ENCODE measurements around the gene USB1. TPM values are rescaled to one million over a fixed set of nuclear protein-coding genes. Genes with fewer than 3 reads are reported as not detected.

Gene USB1
- total RNA-seq, 1 donor from 2014 or later = 26.3 TPM

DNA sequence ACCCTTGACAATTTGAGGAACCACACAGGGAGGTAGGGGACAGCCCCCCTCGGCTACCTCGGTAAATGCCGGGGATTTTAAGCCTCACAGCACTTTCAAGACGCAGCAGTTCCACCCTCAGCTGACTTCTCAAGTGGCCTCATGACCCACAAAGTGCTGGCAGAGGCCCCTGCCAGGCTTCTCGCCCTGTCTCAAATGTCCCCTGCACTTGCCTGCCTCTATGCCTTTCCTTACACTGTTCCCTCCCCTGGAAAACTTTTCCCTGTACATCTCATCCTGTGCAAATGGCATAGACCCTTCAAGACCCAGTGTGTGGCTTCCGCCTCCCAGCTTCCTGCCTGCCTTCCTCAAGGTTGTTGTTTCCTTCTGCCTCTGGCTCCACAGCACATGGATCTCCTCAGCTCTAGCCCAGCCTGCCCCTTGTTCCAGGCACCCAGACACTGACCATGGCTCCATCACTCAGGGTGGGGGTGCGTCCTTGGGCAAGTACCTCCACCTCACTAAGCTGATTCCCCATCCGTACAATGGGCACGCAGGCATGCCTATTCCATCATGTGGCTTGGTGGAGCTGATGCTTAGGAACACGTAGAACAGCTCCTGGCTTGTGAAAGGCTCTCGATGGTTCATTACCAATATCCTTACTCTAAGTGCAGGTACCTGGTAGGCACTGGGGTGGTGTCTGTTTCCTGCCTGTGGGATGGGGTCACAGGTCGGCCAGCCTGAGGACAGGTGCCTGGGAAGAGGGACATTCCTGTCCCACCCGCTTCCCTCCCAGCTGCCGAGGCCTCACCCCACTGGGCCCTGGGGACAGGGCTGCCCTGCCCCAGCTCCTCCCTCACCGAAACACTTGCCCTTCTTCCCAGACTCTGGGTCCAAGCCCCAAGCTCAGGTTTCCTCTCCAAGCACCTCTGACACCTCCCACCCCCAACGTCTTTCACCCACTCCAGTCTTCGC lies 48.3 kb downstream of the USB1 start:
- ATAC-seq = no peak

DNA sequence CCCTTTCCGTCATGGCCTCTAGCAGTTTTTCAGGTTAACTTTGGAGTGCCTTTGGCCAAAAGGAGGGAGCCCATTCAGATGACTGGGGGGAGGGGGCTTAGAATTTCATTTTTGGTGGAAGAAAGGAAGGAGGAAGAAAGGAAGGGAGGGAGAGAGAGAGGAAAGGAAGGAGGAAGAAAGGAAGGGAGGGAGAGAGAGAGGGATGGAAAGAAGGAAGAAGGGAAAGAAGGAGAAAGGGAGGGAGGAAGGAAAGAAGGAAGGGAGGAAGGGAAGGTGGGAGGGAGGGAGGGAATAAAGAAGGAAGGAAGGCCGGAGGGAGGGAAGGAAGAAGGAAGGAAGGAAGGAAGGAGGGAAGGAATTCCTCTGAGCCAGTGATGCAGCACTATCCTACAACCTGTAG lies 50.1 kb downstream of the USB1 start:
- no peak for ATAC-seq

DNA sequence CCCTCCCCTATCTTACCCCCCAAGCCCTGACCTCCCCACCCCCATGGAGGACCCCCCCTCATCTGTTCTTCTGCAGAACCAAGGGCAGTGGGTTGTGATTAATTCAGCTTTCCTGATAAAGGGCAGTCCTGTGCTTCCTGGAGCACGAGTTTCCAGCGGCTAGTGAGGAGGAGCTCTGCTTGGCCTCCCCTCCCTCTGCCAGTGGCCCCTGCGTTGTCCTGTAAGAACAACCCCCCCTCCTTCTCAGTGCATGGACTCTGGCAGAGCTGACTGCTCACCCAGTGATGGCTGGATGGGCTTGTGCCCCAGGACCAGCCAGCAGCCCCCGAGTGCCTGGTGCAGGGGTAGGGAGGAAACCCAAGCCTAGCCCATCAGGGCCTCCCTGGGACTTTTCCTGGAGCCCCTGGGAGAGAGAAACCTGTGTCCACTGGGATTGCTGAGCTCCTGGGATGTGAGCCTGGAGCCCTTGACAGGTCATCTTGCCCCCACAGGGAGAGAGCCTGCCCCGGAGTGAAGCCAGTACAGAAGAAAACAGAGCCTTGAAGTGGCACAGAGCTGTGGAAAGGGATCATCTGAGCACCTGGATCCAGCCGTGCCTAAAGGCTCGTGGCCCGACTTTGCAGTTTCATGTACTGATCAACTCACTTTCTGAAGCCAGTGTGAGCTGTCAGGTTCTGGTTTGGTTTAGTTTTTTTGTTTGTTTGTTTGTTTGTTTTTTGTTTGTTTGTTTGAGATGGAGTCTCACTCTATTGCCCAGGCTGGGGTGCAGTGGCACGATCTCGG lies 50.8 kb downstream of the USB1 start:
- ATAC-seq = no peak

DNA sequence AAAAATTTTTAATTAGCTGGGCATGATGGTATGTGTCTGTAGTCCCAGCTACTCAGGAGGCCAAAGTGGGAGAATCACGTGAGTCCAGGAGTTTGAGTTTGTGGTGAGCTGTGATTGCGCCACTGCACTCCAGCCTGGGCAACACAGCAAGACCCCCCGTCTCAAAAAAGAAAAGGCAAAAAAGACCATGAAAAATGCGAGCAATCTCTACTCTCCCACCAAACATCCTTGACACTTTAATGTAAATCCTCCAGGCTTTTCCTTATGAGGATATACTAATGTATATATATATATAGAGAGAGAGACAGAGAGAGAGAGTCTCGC lies 52.4 kb downstream of the USB1 start:
- no peak for ATAC-seq

DNA sequence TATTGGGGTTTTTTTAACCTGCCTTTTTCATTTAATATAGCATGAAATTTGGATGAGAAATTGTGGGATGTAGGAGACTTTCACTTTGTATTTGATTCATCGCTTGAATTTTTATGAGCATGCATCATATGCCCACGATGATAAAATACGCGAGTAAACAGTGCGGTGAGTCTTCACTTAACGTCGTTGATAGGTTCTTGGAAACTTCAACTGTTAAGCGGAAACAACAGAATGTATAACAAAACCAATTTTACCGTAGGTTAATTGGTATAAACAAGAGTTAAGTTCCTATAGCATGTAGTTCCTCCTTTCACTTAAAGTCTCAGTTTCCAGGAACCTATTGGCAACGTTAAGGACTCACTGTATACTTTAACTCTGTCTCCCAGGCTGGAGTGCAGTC lies 53.1 kb downstream of the USB1 start:
- ATAC-seq = no peak

DNA sequence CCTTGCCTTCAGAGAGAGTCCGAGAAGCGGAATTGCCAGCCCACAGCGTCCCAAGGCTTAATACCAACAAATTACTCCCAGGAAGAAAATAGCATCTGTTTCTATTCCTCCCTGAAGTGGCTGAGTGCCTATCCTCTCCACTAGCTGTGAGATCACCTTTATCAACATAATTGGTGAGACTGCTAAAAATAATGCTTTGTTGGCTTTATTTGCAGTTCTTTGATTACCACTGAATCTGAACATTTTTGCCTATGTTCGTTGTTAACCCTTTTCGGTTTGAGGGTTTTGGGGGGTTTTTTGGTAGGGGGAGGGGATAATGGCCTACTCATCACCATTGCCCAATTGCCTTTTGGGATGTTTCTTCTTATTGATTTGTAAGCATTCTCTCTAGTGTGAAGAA lies 55.4 kb downstream of the USB1 start:
- no peak for ATAC-seq

DNA sequence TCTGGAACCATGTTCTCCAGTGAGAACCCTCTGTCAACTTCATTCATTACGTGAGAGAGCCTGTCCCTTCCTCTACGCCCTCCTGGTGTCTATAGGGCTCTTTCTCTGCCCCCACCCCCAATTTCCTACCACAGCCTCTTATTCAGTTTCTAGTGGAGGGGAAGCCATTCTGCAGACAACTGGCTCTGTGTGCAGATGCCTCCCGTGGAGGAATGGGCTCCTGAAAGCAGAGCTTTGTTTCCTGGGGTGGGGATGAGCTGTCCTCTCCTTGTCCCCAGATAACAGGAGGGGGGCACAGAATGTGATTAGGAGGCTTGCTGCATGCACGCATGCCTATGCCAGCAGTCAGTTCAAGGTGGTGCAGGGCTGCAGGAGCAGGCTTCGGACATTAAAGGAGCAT lies 55.9 kb downstream of the USB1 start:
- ATAC-seq = no peak

DNA sequence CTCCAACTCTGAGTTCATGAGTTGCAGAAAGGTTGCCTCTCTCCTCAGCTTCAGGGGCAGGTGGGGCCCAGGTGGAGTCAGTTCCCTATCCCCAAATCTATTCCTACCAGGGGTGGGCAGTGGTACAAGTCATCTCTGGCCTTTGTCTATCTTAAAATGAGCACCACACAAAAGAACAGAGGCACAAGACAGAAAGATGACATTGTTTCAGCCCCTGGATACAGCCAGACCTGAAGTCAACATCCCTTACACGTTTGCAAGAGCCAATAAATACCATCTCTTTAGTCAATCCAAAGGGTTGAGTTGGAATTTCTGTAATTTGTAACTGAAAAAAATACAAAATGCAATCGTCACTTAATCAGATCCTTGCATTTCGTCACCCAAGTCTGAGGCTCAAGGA lies 56.6 kb downstream of the USB1 start:
- no peak for ATAC-seq

DNA sequence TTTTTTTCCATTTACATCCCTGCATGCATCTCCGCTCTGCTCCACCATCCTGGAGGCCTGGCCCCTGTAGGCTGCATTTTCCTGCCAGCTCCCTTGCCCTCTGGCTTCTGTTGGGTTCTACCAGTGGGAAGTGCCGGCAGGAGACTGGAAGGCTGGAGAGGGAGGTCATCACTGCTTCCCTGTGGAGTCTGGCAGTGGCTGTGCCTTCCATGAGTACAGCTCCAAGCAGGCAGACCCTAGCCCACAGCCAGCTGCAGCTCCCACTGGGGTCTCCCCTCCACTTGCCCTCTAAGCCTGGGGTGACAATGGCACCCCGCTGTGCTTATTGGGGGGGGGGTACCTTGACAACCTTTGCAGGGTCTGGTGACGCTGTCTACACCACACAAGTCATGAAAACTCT lies 61.6 kb downstream of the USB1 start:
- no peak for ATAC-seq

DNA sequence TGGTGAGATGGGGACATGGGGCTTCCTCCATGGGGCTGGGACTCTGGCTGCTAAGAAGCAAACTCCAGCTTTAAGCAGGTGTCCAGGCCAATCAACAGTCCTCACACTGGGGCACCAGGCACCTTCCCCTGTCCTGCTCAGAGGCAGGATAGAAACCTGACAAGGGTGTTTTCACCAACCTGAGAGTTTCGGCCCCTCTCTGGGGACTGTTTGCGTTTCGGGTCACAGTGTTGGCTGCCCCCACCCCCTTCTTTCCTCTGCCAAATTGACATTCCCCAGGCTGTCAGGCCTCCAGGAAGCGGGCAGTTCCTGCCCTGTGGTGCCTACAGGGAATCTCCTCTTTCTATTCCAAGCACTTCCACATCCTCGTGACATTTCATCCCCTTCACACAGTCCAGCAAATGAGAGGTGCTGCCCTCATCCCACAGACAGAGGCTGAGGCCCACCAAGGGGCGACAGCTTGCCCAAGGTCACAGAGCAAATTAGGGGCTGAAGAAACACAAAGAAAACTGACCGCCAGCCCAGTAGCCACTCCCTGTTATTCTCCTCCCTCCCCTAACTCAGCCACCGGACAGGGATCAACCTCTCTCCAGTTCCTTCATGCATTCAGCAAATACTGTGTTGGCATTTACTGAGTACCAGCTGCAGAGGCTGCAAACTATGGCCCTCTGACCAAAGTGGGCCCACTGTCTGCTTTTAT lies 62.3 kb downstream of the USB1 start:
- ATAC-seq = no peak

DNA sequence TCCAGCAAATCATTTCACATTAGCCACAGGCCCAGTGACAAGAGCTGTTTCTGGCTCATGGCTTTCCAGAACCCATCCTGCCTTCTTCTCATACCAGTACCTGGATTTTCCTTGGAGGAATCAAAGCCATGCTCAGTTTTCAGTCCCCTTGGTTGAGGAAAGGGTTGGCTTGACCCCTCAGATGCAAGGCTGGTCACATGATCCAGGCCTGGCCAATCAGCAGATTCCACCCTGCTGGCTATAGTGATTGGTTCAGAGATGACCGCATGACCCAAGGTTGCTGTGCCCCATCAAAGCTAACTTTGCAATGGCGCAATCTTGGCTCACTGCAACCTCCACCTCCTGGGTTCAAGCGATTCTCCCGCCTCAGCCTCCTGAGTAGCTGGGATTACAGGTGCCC lies 69.4 kb downstream of the USB1 start:
- no peak for ATAC-seq

Other genes with a start within 250 kb of the USB1 start
- 20.6 TPM for gene KIFC3, start 198.9 kb upstream of the USB1 start, total RNA-seq
- 0.32 TPM for gene CNGB1, start 30.3 kb upstream of the USB1 start, total RNA-seq
- gene ZNF319, start 735 bp upstream of the USB1 start, total RNA-seq = 5.1 TPM
- gene MMP15, start 24.3 kb downstream of the USB1 start, total RNA-seq = 4.6 TPM
- 15.8 TPM for gene CFAP20, start 128.0 kb downstream of the USB1 start, total RNA-seq
- gene CSNK2A2, start 196.7 kb downstream of the USB1 start, total RNA-seq = 45.8 TPM

Data from esophagus mucosa (tissue), 1 donor.